GM11168 (cell line): ENCODE data around the gene CCL4.

Source experiments
- in situ Hi-C: fragments of 300-500 bp; cut with MboI; formaldehyde crosslinking; loops from one replicate; pipeline ENCODE4 v1.12.0; 2022; ENCODE audit warnings: low sequenced_read_pairs; ENCODE audit not compliant: unreplicated experiment

CCL4 gene

GRCh38 chr17:36135465-36135864 is 31.8 kb downstream of the CCL4 start:
- in situ Hi-C loops: no loop called here

GRCh38 chr17:36136036-36136435 is 32.4 kb downstream of the CCL4 start:
- in situ Hi-C loops: no loop called here

- in situ Hi-C loops: no loop called here
Measured at GRCh38 chr17:36136439-36136838, 32.8 kb downstream of the CCL4 start.

GRCh38 chr17:36142235-36142634 is 38.6 kb downstream of the CCL4 start:
- in situ Hi-C loops: loop anchor here (10.0 kb wide), 1 partner anchor 67 kb away; no protein-coding TSS in a partner anchor

- in situ Hi-C loops: loop anchor here (10.0 kb wide), 1 partner anchor 68 kb away; no protein-coding TSS in a partner anchor
Measured at GRCh38 chr17:36142806-36143205, 39.2 kb downstream of the CCL4 start.

GRCh38 chr17:36144014-36144413 is 40.4 kb downstream of the CCL4 start:
- in situ Hi-C loops: loop anchor here (10.0 kb wide), 1 partner anchor 69 kb away; no protein-coding TSS in a partner anchor

GRCh38 chr17:36144981-36145729 is 41.5 kb downstream of the CCL4 start:
- in situ Hi-C loops: loop anchor here (5.0 to 10.0 kb wide), 2 partner anchors 70 to 173 kb away; no protein-coding TSS in a partner anchor

- in situ Hi-C loops: loop anchor here (5.0 to 10.0 kb wide), 2 partner anchors 73 to 175 kb away; no protein-coding TSS in a partner anchor
Measured at GRCh38 chr17:36147601-36148000, 44.0 kb downstream of the CCL4 start.

- in situ Hi-C loops: loop anchor here (5.0 to 10.0 kb wide), 2 partner anchors 74 to 176 kb away; no protein-coding TSS in a partner anchor
Measured at GRCh38 chr17:36148559-36149295, 45.1 kb downstream of the CCL4 start.

- in situ Hi-C loops: loop anchor here (5.0 to 10.0 kb wide), 2 partner anchors 75 to 177 kb away; no protein-coding TSS in a partner anchor
Measured at GRCh38 chr17:36149296-36149820, 45.7 kb downstream of the CCL4 start.

GRCh38 chr17:36151891-36152638 is 48.4 kb downstream of the CCL4 start:
- in situ Hi-C loops: no loop called here

GRCh38 chr17:36152639-36153120 is 49.1 kb downstream of the CCL4 start:
- in situ Hi-C loops: no loop called here

GRCh38 chr17:36153895-36154610 is 50.4 kb downstream of the CCL4 start:
- in situ Hi-C loops: no loop called here
